BLaER1 (cell line): ENCODE data around the gene SMARCD1.
A peak's percentile ranks its signal among the peaks of the same experiment; 100 is the strongest.

Experiments used
- H3K27ac ChIP-seq: shearing (Covaris generic); formaldehyde crosslinking; 2 replicates; pipeline ENCODE4 v1.8.1; 2022
- H3K27me3 ChIP-seq: shearing (Covaris generic); formaldehyde crosslinking; 2 replicates; pipeline ENCODE4 v1.8.1; 2022
- H3K36me3 ChIP-seq: shearing (Covaris generic); formaldehyde crosslinking; 2 replicates; pipeline ENCODE4 v1.8.1; 2022
- H3K4me1 ChIP-seq: shearing (Covaris generic); formaldehyde crosslinking; 2 replicates; pipeline ENCODE4 v1.8.1; 2022
- H3K4me2 ChIP-seq: shearing (Covaris generic); formaldehyde crosslinking; 2 replicates; pipeline ENCODE4 v1.8.1; 2022
- H3K4me3 ChIP-seq: shearing (Covaris generic); formaldehyde crosslinking; 2 replicates; pipeline ENCODE4 v1.8.1; 2022
- H3K9ac ChIP-seq: shearing (Covaris generic); formaldehyde crosslinking; 2 replicates; pipeline ENCODE4 v1.8.1; 2022
- H3K9me3 ChIP-seq: shearing (Covaris generic); formaldehyde crosslinking; 2 replicates; pipeline ENCODE4 v1.8.1; 2022
- H4K20me1 ChIP-seq: shearing (Covaris generic); formaldehyde crosslinking; 2 replicates; pipeline ENCODE4 v1.8.1; 2022
- Cebpa-rat ChIP-seq: shearing (Covaris generic); IDR thresholded peaks from 2 replicates; pipeline ENCODE4 v1.8.1; 2022

Gene SMARCD1

DNA sequence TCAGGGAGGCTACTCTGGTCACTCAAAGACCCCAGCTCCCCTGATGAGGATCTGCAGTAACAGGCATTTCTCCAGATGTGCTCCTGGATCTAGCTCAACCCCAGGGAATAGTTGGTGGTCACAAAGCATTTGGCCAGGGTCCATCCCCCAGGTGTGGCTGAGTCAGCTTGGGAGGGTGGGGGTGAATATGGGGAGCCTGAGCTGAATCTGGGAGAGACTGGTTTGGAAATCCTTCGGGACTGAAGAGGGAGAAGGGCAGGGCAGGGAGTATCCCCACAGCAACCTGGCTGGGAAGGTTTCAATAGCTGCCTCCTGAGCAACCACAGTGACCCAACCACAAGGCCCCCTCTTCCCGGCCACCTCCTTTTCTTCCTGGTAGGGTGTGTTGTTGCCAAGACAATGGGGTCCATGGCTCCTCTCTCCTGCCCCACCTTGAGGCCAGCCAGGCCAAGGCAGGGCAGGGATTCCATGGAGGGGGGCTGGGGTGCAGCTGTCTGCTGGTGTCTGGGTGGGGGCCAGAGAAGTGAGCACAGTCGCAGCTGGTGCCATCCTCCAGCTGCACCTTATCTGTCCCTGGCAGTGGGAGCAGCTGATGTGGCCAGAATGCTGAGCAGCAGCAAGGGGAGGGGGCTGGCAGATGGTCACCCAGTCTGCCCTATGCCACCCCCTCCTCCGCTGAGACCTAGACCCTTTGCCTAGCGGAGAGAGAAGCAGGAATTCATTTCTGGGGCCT lies 22.2 kb upstream of the SMARCD1 start:
- Histone ChIP-seq H3K4me3 (no peak overlapping the region), H3K27ac (no peak overlapping the region), H3K9ac (no peak overlapping the region), H4K20me1 (no peaks in the 10 kb centered on the region), H3K27me3 (peaks cover 8% of the 10 kb centered on the region; the same call in 1 of the 2 replicates), H3K36me3 (0 out of 2 replicates have a peak, but pooled peaks cover 6% of the 10 kb centered on the region), H3K4me1 (peaks cover 45% of the 10 kb centered on the region), H3K4me2 (peak overlapping the region; percentile 39), H3K9me3 (no peaks in the 10 kb centered on the region)
- no peak for TF ChIP-seq Cebpa-rat

GRCh38 chr12:50065726-50066310 lies 19.3 kb upstream of the SMARCD1 start:
- TF ChIP-seq Cebpa-rat, result no peak
- Histone ChIP-seq H3K27ac (no peak overlapping the region), H3K9me3 (no peaks in the 10 kb centered on the region), H3K4me2 (peak overlapping the region; percentile 29; the same call in 1 of the 2 replicates), H3K9ac (no peak overlapping the region), H3K27me3 (no peaks in the 10 kb centered on the region), H3K4me3 (no peak overlapping the region), H4K20me1 (no peaks in the 10 kb centered on the region), H3K4me1 (peaks cover 40% of the 10 kb centered on the region), H3K36me3 (no peaks in the 10 kb centered on the region)

GRCh38 chr12:50066402-50066801 lies 18.7 kb upstream of the SMARCD1 start:
- no peak overlapping the region for H3K4me3 ChIP-seq
- H3K9me3 ChIP-seq, result no peaks in the 10 kb centered on the region
- H3K4me1 ChIP-seq, result peaks cover 36% of the 10 kb centered on the region
- peak overlapping the region; percentile 29 for H3K4me2 ChIP-seq
- no peaks in the 10 kb centered on the region for H3K27me3 ChIP-seq
- H3K36me3 ChIP-seq, result no peaks in the 10 kb centered on the region
- no peak overlapping the region for H3K9ac ChIP-seq
- no peaks in the 10 kb centered on the region for H4K20me1 ChIP-seq
- no peak overlapping the region for H3K27ac ChIP-seq
- 0 out of 2 replicates have a peak, but pooled peaks have one; percentile 31 for TF ChIP-seq Cebpa-rat

- no peak overlapping the region for H3K4me3 ChIP-seq
- no peaks in the 10 kb centered on the region for H3K36me3 ChIP-seq
- no peak overlapping the region for H3K9ac ChIP-seq
- H4K20me1 ChIP-seq, result no peaks in the 10 kb centered on the region
- no peaks in the 10 kb centered on the region for H3K27me3 ChIP-seq
- H3K4me1 ChIP-seq, result peaks cover 23% of the 10 kb centered on the region
- TF ChIP-seq Cebpa-rat, result no peak
- no peak overlapping the region for H3K27ac ChIP-seq
- no peaks in the 10 kb centered on the region for H3K9me3 ChIP-seq
- H3K4me2 ChIP-seq, result no peak overlapping the region
These were observed 16.1 kb upstream of the SMARCD1 start for GRCh38 chr12:50069069-50069468.

- Histone ChIP-seq H3K9ac (no peak overlapping the region), H3K36me3 (no peaks in the 10 kb centered on the region), H3K4me3 (no peak overlapping the region), H3K27ac (no peak overlapping the region), H3K4me1 (peaks cover 23% of the 10 kb centered on the region), H3K9me3 (no peaks in the 10 kb centered on the region), H3K27me3 (no peaks in the 10 kb centered on the region), H3K4me2 (no peak overlapping the region), H4K20me1 (no peaks in the 10 kb centered on the region)
- TF ChIP-seq Cebpa-rat, result no peak
These were observed 15.6 kb upstream of the SMARCD1 start for GRCh38 chr12:50069539-50069938.

DNA sequence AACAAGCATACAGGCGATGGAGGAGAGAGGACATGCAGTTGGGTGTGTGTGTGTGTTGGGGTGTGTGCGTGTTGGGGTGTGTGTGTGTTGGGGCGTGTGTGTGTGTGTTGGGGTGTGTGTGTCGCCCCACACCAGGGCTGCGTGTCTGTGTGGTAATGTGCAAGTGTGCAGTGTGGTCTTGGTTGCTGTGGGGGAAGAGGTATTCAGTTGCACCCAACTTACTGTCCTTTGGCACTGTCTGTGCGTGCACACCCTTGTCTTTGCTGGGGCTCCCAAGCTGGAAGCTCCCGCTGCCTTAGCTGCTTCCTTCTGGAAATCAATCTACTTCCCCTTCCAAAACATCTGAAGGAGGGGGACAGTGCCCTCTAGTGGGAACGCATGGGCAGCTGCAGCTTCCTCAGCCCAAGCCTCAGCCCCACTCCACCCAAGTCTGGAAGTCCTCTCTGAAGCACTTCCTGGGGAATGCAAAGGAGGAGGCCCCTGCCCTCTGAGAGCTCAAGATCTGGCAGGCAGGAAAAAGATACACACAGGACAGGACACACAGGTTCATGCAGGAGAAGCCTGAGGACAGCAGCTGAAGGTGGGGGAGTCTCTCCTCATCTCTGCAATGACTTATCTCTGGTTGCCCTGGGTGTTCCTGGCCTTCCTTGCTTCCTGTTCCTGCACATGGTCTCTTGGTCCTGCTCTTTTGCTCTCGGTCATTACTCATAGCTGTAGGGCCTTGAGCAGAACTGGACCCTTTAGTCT lies 14.7 kb upstream of the SMARCD1 start:
- peak overlapping the region; percentile 45; the same call in 1 of the 2 replicates for H3K4me2 ChIP-seq

DNA sequence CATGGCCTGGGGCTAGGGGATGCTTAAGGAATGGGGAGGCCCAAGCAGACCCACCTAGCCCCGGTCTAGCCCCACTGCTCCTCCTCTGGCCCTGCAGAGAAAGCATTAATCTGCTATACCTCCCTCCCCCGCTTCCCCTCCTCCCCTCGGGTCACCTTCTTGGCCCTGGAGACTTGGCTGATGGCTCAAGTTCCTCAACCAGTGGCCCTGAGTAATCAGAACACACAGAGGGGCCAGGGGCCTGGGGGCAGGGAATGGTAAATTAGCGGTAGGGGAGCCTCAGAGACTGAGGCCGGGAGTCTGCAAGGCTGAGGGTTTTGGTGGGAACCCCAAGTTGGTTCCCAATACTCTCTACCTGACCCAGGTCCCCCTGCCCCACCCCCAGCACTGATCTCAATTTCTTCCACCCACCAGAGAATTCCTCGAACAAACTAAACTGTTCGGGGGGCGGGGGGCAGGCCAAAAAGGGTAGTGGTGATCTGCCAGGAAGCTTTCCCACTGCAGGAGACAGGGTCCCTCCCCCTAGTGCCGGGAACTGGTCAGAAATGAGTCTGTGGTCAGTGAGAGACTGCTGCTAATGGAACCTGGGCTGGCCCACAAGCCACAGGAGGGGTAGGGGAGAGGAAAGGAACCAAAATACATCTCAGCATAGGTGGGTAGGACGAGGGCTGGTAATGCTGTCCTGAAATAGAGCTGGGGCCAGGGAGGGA lies 12.8 kb upstream of the SMARCD1 start:
- H3K4me2 ChIP-seq, result no peak overlapping the region
- H3K36me3 ChIP-seq, result no peaks in the 10 kb centered on the region
- H4K20me1 ChIP-seq, result no peaks in the 10 kb centered on the region
- no peak overlapping the region for H3K27ac ChIP-seq
- peaks cover 25% of the 10 kb centered on the region for H3K4me1 ChIP-seq
- H3K9ac ChIP-seq, result no peak overlapping the region
- TF ChIP-seq Cebpa-rat, result no peak
- H3K27me3 ChIP-seq, result no peaks in the 10 kb centered on the region
- H3K4me3 ChIP-seq, result no peak overlapping the region
- H3K9me3 ChIP-seq, result no peaks in the 10 kb centered on the region

More for the DNA sequence above, 14.7 kb upstream of the SMARCD1 start:
- H3K4me3 ChIP-seq, result no peak overlapping the region
- no peak overlapping the region for H3K27ac ChIP-seq
- H3K27me3 ChIP-seq, result no peaks in the 10 kb centered on the region
- peaks cover 23% of the 10 kb centered on the region for H3K4me1 ChIP-seq
- no peaks in the 10 kb centered on the region for H3K9me3 ChIP-seq
- H3K36me3 ChIP-seq, result no peaks in the 10 kb centered on the region
- no peaks in the 10 kb centered on the region for H4K20me1 ChIP-seq
- no peak overlapping the region for H3K9ac ChIP-seq
- TF ChIP-seq Cebpa-rat, result no peak

- Histone ChIP-seq H3K4me1 (peaks cover 33% of the 10 kb centered on the region), H3K9ac (no peak overlapping the region), H3K4me2 (no peak overlapping the region), H3K4me3 (no peak overlapping the region), H3K27me3 (no peaks in the 10 kb centered on the region), H3K36me3 (no peaks in the 10 kb centered on the region), H3K9me3 (no peaks in the 10 kb centered on the region), H3K27ac (no peak overlapping the region), H4K20me1 (no peaks in the 10 kb centered on the region)
- no peak for TF ChIP-seq Cebpa-rat
These were observed 11.9 kb upstream of the SMARCD1 start for GRCh38 chr12:50073206-50073605.

DNA sequence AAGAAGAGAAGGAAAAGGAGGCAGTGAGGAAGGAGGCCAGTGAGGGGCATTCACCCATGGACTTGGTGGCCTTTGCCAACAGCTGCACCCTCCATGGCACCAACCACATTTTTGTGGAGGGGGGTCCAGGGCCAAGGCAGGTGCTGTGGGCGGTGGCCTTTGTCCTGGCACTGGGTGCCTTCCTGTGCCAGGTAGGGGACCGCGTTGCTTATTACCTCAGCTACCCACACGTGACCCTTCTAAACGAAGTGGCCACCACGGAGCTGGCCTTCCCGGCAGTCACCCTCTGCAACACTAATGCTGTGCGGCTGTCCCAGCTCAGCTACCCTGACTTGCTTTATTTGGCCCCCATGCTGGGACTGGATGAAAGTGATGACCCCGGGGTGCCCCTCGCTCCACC lies 11.4 kb upstream of the SMARCD1 start:
- H4K20me1 ChIP-seq, result no peaks in the 10 kb centered on the region
- H3K4me1 ChIP-seq, result peaks cover 33% of the 10 kb centered on the region
- H3K9me3 ChIP-seq, result no peaks in the 10 kb centered on the region
- no peak overlapping the region for H3K4me2 ChIP-seq
- no peak overlapping the region for H3K9ac ChIP-seq
- no peaks in the 10 kb centered on the region for H3K36me3 ChIP-seq
- no peak overlapping the region for H3K27ac ChIP-seq
- no peak overlapping the region for H3K4me3 ChIP-seq
- no peaks in the 10 kb centered on the region for H3K27me3 ChIP-seq
- no peak for TF ChIP-seq Cebpa-rat
